GM23338 (cell line): ENCODE data around the gene CCDC39.

Experiments
- CREB1 ChIP-seq: fragments of 250-450 bp; sonication (Bioruptor Pico); IDR thresholded peaks from 2 replicates; pipeline ENCODE4 v1.5.0; 2020; ENCODE audit warnings: low read depth, mild to moderate bottlenecking, moderate library complexity
- EZH2 ChIP-seq: fragments of 200-600 bp; sonication (generic); IDR thresholded peaks from one replicate; pipeline ENCODE4 v1.8.0; 2017; ENCODE audit warnings: antibody characterized with exemption, mild to moderate bottlenecking, low read depth; ENCODE audit not compliant: unreplicated experiment
- EZH2phosphoT487 ChIP-seq: fragments of 200-600 bp; sonication (generic); IDR thresholded peaks from one replicate; pipeline ENCODE4 v1.8.1; 2018; ENCODE audit warnings: antibody characterized with exemption; ENCODE audit not compliant: unreplicated experiment
- JUNB ChIP-seq: IDR thresholded peaks from one replicate; pipeline ENCODE4 v1.6.1; 2016; ENCODE audit warnings: antibody characterized with exemption; ENCODE audit not compliant: unreplicated experiment
- NANOG ChIP-seq: IDR thresholded peaks from 2 replicates; pipeline ENCODE4 v1.6.1; 2016; ENCODE audit warnings: antibody characterized with exemption, borderline replicate concordance
- POLR2AphosphoS5 ChIP-seq: IDR thresholded peaks from 2 replicates; pipeline ENCODE4 v1.6.1; 2016; ENCODE audit warnings: antibody characterized with exemption, low read depth
- TF ChIP-seq, protein P1 (sequence below), 2 experiments: fragments of 200-600 bp in 1 of 2; sonication (generic) in 1 of 2; conservative IDR thresholded peaks; 2 replicates each; pipeline versions ENCODE4 v1.5.1 to v1.6.1; 2016 to 2017; ENCODE audit warnings: antibody characterized with exemption in 2 of 2, low read depth in 2 of 2, mild to moderate bottlenecking in 2 of 2, moderate library complexity in 1 of 2

DNA sequence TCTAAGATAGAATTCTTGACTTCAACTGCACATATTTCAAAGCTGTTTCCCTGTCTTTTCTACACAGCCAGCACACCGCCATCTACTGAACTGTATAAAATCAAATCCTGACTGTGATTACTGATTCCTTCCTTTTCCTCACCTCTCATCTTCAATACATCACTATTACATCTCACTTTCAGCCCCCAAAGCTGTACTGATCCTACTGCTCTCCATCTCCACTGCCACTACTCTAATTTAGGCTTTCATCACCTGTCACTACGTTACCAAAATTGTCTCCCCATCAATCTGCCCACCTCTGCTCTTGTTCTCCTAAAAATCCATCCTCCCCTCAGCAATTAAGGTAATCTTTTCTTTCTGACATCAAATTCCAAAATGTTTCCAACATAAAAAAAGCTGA, 4.5 kb upstream of the CCDC39 start:
- TF ChIP-seq, protein P1, sequence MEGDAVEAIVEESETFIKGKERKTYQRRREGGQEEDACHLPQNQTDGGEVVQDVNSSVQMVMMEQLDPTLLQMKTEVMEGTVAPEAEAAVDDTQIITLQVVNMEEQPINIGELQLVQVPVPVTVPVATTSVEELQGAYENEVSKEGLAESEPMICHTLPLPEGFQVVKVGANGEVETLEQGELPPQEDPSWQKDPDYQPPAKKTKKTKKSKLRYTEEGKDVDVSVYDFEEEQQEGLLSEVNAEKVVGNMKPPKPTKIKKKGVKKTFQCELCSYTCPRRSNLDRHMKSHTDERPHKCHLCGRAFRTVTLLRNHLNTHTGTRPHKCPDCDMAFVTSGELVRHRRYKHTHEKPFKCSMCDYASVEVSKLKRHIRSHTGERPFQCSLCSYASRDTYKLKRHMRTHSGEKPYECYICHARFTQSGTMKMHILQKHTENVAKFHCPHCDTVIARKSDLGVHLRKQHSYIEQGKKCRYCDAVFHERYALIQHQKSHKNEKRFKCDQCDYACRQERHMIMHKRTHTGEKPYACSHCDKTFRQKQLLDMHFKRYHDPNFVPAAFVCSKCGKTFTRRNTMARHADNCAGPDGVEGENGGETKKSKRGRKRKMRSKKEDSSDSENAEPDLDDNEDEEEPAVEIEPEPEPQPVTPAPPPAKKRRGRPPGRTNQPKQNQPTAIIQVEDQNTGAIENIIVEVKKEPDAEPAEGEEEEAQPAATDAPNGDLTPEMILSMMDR (conservative IDR thresholded peaks at IDR 0.05; ENCODE audit: low read depth in 2 of 2): no peak
- TF ChIP-seq EZH2phosphoT487 (no peak), POLR2AphosphoS5 (no peak), JUNB (no peak), CREB1 (CRISPR knock-in tag) (no peak), EZH2 (no peak), NANOG (no peak)
